ENCODE measurements around the gene SSH2. TPM values are rescaled to one million over a fixed set of nuclear protein-coding genes. Genes with fewer than 3 reads are reported as not detected.

Gene SSH2
- total and polyA plus RNA-seq, 9 of the 15 experiments (the other 6 are each of a cell fraction or from before 2014, with no cell fraction given): 3.9 to 16.1 (median 10.2) TPM

GRCh38 chr17:29929533-29930408 lies at the start of gene SSH2 (continued):
- TF ChIP-seq ESRRB (CRISPR knock-in tag; IDR thresholded peaks at IDR 0.05; ENCODE audit: borderline replicate concordance) (no peak), ZBTB17 (CRISPR knock-in tag; IDR thresholded peaks at IDR 0.05) (no peak), MXD1 (CRISPR knock-in tag; IDR thresholded peaks at IDR 0.05; ENCODE audit: borderline replicate concordance, poor library complexity, severe bottlenecking) (no peak), NFE2 (IDR thresholded peaks at IDR 0.05; ENCODE audit: low read depth) (no peak), HCFC1 (IDR thresholded peaks at IDR 0.05; ENCODE audit: low read depth, low read length) (peak; percentile 38), CREM (IDR thresholded peaks at IDR 0.05; ENCODE audit: low read depth) (peak; percentile 46), RBFOX2 (IDR thresholded peaks at IDR 0.05; ENCODE audit: low read depth, low read length) (peak; percentile 86), TAL1 (IDR thresholded peaks at IDR 0.05) (no peak; the same call in 1 of the 2 replicates), SREBF2 (CRISPR knock-in tag; IDR thresholded peaks at IDR 0.05) (no peak), CHAMP1 (IDR thresholded peaks at IDR 0.05) (no peak), RFX7 (CRISPR knock-in tag; IDR thresholded peaks at IDR 0.05) (no peak), BRF1 (IDR thresholded peaks at IDR 0.05; ENCODE audit: borderline replicate concordance, extremely low read depth, insufficient read length) (no peak), THRA (IDR thresholded peaks at IDR 0.05) (no peak), NUFIP1 (IDR thresholded peaks at IDR 0.05; ENCODE audit: partially characterized antibody) (no peak), SREBF1 (IDR thresholded peaks at IDR 0.05; ENCODE audit: borderline replicate concordance, low read depth, low read length) (no peak), MAFG (tag; conservative IDR thresholded peaks at IDR 0.05) (no peak), RBM15 (IDR thresholded peaks at IDR 0.05; ENCODE audit: insufficient read depth, low read length) (no peak), SP2 (IDR thresholded peaks at IDR 0.05; ENCODE audit: extremely low read depth, low read depth, low read length, poor library complexity, severe bottlenecking) (no peak), ZNF586 (CRISPR knock-in tag; conservative IDR thresholded peaks at IDR 0.05) (no peak), SMARCB1 (IDR thresholded peaks at IDR 0.05; ENCODE audit: insufficient read length, low read depth) (peak; percentile 24), POLR2AphosphoS5 (IDR thresholded peaks at IDR 0.05; ENCODE audit: control insufficient read depth, insufficient read depth, low read depth, low read length) (peak; percentile 42; the same call in 1 of the 2 replicates), NR2C1 (IDR thresholded peaks at IDR 0.05) (no peak), NR2C1 (tag; IDR thresholded peaks at IDR 0.05) (no peak), IRF2 (CRISPR knock-in tag; IDR thresholded peaks at IDR 0.05) (no peak), PHTF2 (CRISPR knock-in tag; IDR thresholded peaks at IDR 0.05) (no peak)
